Duodenal mucosa (tissue), 2 donors: ENCODE data around the gene PDE6A.

Experiments
- H3K27ac ChIP-seq: one replicate; pipeline ENCODE4 v1.7.0; 2013; ENCODE audit warnings: low read depth, low read length
- H3K27me3 ChIP-seq, 2 donors: one replicate each; pipeline ENCODE4 v1.7.0; 2013; ENCODE audit warnings: low read length in 2 of 2, control low read depth in 1 of 2; ENCODE audit not compliant: insufficient read depth in 2 of 2, control insufficient read depth in 1 of 2
- H3K36me3 ChIP-seq, 2 donors: one replicate each; pipeline ENCODE4 v1.7.0; 2013; ENCODE audit warnings: low read length in 2 of 2, control low read depth in 1 of 2; ENCODE audit not compliant: insufficient read depth in 2 of 2, control insufficient read depth in 1 of 2
- H3K4me1 ChIP-seq, 2 donors: one replicate each; pipeline ENCODE4 v1.7.0; 2013; ENCODE audit warnings: low read length in 2 of 2, control low read depth in 1 of 2; ENCODE audit not compliant: insufficient read depth in 2 of 2, control insufficient read depth in 1 of 2
- H3K4me3 ChIP-seq, 2 donors: one replicate each; pipeline ENCODE4 v1.7.0; 2013; ENCODE audit warnings: low read length in 2 of 2, low read depth in 1 of 2
- H3K9ac ChIP-seq, 2 donors: one replicate each; pipeline ENCODE4 v1.7.0; 2013; ENCODE audit warnings: low read length in 2 of 2, low read depth in 1 of 2
- H3K9me3 ChIP-seq, 2 donors: one replicate each; pipeline ENCODE4 v1.7.0; 2013; ENCODE audit warnings: low read length in 2 of 2, control low read depth in 1 of 2; ENCODE audit not compliant: control insufficient read depth in 1 of 2

PDE6A gene

DNA sequence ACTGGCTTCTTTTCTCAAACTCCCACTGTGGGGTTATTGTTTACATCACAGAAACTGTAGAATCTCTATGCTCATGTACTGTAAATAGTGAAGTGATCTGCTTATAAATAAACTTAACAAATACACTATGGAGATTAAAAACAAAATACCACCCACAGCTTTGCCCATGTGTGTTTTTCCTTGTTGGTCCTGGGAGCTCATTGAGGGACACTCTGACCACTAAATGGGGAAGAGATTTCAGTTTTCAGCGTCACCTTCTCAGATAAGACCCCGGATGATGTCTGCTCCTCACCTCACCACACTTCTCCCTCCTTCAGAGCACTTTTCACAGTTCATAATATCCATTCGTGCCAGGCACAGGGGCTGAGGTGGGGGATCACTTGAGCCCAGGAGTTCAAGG lies 89.7 kb downstream of the PDE6A start:
- H3K27ac ChIP-seq: no peak overlapping the region
- no peak overlapping the region for H3K9ac ChIP-seq
- peaks cover 5 to 10% of the 10 kb centered on the region in 2 donors for H3K4me1 ChIP-seq
- H3K36me3 ChIP-seq: peaks cover 0 to 17% of the 10 kb centered on the region in 2 donors
- H3K4me3 ChIP-seq: no peak overlapping the region
- H3K9me3 ChIP-seq: no peaks in the 10 kb centered on the region
- H3K27me3 ChIP-seq: no peaks in the 10 kb centered on the region

DNA sequence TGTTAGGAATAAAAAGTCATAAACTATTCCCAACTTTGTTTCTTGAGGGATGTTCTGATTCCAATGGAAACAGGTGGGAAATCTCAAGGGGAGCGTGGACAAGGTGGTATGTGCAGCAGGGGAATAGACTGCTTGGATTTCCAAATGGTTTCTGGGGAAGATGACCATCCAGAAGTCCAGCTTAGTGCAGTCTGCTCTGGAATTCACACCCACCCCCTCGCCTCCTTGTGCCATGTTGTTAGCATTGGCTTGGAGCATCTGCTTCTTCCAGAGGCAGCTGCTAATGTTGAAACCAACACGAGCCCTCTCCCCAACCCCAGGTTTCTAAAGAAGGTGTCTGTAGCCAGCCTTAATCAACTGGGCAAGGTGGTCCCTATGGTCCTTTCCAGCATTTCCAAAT lies 90.9 kb downstream of the PDE6A start:
- no peaks in the 10 kb centered on the region for H3K27me3 ChIP-seq
- no peak overlapping the region for H3K4me3 ChIP-seq
- H3K27ac ChIP-seq: no peak overlapping the region
- no peaks in the 10 kb centered on the region for H3K9me3 ChIP-seq
- H3K9ac ChIP-seq: no peak overlapping the region
- peaks cover under 1 to 29% of the 10 kb centered on the region in 2 donors for H3K36me3 ChIP-seq
- H3K4me1 ChIP-seq: peaks cover 5 to 10% of the 10 kb centered on the region in 2 donors

DNA sequence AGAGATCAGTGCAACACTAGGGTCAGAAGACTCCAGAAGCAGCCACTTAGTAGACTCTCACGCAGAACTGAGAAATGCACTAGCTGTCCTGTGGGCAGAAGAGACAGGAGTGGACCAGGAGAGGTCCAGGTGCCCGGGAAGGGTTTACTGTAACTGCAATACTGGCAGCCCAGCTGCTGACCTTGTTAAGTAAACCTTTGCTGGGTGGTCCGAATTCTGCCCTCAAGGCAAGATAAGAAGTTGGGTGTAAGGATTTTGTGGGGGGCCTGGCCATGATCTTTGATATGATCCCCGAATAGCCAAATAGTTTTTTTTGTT lies 91.3 kb downstream of the PDE6A start:
- Histone ChIP-seq H3K4me1 (peaks cover 5 to 10% of the 10 kb centered on the region in 2 donors), H3K36me3 (peaks cover 4 to 33% of the 10 kb centered on the region in 2 donors), H3K27me3 (no peaks in the 10 kb centered on the region), H3K27ac (no peak overlapping the region), H3K9me3 (no peaks in the 10 kb centered on the region), H3K4me3 (no peak overlapping the region), H3K9ac (no peak overlapping the region)

DNA sequence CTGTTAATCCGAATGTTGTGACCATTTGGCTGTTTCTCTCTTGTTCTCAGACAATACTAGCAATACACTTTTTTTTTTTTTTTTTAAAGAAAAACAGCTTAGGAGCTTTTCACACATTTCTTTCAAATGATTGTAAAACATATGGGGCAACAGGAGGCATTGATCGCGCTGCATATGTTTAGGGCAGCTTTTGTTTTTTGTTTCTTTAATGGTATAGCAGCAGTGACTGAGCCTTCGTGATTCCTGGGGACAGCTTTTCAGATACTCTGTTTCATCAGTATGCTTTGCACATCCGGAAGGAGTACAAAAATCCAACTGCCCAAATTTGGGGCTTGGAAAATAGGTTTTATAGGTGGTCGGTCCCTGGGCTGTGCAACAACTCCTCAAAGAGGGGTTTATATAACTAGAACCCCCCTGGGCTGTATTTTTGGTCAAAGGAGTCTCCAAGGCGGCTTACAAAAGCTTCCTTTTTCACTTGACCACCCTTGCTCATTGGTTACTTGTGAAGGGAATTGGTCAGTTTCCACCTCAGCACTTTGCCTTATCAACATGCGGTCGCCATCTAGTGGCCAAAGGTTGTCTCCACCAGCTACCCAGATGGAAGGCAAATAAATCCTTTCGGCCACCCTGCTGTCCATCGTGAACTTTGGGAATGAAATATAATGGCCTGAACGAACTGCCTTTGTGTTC lies 91.8 kb downstream of the PDE6A start:
- H3K27me3 ChIP-seq: no peaks in the 10 kb centered on the region
- peaks cover 6 to 38% of the 10 kb centered on the region in 2 donors for H3K36me3 ChIP-seq
- peaks cover 5 to 10% of the 10 kb centered on the region in 2 donors for H3K4me1 ChIP-seq
- no peaks in the 10 kb centered on the region for H3K9me3 ChIP-seq
- H3K4me3 ChIP-seq: no peak overlapping the region
- H3K27ac ChIP-seq: no peak overlapping the region
- H3K9ac ChIP-seq: no peak overlapping the region

DNA sequence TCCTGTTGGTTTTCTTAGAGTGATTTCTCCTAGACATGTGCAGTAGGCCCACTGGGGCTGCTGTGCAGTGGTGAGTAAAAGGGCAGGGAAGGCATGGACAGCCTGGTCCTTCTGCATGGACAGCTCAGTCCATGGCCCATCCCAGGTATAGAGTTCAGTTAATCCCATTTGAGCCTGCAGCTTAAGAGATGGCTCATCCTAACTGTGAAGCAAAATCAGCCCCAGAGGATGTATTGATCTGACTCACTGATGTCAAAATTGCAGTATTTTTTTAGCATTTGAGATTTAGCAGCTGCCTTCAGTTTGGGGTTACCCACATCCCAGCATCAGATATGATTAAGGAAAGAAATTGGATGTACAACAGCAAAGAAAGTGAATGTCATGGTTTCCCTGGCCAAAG lies 93.4 kb downstream of the PDE6A start:
- Histone ChIP-seq H3K27ac (no peak overlapping the region), H3K4me1 (no peaks in the 10 kb centered on the region), H3K9ac (no peak overlapping the region), H3K36me3 (peaks cover 13 to 52% of the 10 kb centered on the region in 2 donors), H3K9me3 (no peaks in the 10 kb centered on the region), H3K4me3 (no peak overlapping the region), H3K27me3 (no peaks in the 10 kb centered on the region)

DNA sequence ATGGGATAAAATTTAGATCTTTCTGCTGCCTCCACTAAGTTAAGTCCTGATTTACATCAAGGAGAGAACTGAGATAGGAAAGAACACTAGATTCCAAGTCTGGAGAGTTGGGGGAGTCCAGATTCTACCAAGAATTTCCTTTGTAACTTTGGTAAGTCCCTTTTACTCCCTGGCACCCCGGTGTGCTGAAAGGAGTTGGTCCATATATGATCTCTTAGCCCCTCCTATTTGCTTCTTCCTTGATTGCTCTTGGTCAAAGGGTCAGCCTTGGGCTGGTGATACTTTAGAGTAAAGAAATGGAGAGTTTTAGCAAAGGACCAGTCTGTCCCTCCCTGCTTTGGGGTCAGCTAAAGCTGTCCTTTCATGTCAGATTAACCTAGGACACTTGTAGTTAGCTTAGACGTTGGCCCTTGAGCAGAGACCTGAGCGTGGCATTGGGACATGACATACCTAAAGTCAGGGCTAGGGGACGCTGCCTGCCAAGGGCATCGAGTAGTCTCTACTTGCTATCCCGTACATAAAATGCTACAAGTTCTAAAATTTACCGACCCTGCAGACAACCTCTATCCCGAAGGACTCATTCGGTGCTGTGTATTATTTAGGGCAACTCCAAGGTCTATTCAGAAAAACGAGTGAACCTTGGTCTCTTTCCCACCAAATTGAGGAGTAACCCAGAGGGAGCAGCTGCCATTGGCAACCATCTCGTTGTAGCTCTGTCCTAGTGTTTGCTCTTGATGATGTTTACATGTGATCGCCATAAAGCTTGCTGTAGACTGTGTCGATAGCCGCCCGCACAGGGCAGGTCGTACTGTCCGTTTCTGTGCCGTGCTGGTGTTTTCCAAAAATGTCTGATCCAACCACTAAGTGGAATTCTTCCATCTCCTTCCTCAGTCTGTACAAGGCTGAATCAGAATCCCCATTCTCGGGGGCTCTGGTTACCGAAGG lies 94.4 kb downstream of the PDE6A start:
- H3K4me1 ChIP-seq: no peaks in the 10 kb centered on the region
- H3K36me3 ChIP-seq: peaks cover 22 to 62% of the 10 kb centered on the region in 2 donors
- no peak overlapping the region for H3K27ac ChIP-seq
- no peaks in the 10 kb centered on the region for H3K9me3 ChIP-seq
- no peaks in the 10 kb centered on the region for H3K27me3 ChIP-seq
- H3K4me3 ChIP-seq: no peak overlapping the region
- no peak overlapping the region for H3K9ac ChIP-seq

DNA sequence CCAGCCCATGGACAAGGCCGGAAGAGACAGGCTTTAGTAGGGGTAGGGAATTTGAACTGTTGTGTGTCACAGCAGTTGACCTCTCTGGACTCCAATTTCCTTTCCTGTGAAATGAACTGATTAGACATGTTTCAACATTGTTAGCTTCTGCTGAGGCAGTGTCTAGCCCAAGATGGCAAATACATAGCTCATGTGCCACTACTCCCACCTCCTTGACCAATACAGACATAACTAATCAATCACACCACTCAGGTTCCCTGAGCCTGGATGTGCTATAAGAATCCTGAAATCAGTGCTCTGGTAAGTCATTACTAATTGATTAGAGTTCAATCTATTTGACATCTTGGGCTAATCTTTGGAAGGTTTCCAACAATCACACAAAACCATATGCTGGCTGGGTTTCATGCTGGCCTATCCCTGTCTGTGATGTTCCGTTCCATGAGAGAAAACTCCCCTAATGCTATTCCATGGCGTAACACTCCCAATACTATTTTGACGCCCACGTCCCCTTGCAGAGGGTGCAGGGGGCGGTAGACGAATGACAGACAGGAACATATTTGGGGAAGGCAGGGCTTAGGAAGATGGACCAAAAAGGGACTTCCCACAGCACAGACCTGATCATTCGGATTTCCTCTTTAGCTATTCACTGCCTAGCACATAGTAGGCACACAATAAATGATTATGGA lies 95.2 kb downstream of the PDE6A start:
- no peak overlapping the region for H3K4me3 ChIP-seq
- H3K9me3 ChIP-seq: no peaks in the 10 kb centered on the region
- no peaks in the 10 kb centered on the region for H3K27me3 ChIP-seq
- no peaks in the 10 kb centered on the region for H3K4me1 ChIP-seq
- H3K27ac ChIP-seq: no peak overlapping the region
- peaks cover 30 to 70% of the 10 kb centered on the region in 2 donors for H3K36me3 ChIP-seq
- no peak overlapping the region for H3K9ac ChIP-seq

DNA sequence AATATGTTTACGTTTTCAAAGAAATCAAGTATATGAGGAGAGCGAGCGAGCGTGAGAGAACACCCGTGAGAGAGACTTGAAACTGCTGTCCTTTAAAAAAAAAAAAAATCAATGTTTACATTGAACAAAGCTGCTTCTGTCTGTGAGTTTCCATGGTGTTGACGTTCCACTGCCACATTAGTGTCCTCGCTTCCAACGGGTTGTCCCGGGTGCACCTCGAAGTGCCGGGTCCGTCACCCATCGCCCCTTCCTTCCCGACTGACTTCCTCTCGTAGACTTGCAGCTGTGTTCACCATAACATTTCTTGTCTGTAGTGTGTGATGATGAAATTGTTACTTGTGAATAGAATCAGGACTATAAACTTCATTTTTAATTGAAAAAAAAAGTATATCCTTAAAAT lies 97.0 kb downstream of the PDE6A start:
- Histone ChIP-seq H3K27ac (no peak overlapping the region), H3K9ac (no peak overlapping the region), H3K9me3 (no peaks in the 10 kb centered on the region), H3K4me1 (no peaks in the 10 kb centered on the region), H3K27me3 (no peaks in the 10 kb centered on the region), H3K36me3 (peaks cover 38 to 77% of the 10 kb centered on the region in 2 donors), H3K4me3 (no peak overlapping the region)

DNA sequence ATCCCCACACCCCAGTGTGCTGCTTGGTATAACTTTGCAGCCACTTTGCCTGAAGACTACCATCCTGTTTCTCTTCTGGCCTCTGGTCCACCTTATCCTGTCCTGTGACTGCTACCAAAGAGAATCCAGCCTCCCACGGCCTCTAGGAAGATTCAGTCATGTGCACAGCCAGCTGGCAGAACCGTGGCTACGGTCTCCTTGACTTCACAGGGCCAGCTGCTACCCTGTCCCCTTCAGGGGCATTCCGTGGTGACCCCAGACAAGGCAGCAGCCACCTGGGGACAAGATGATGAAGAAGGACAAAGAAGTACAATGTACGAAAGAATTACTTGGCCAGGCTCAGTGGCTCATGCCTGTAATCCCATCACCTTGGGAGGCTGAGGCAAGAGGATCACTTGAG lies 98.6 kb downstream of the PDE6A start:
- H3K4me1 ChIP-seq: no peaks in the 10 kb centered on the region
- no peak overlapping the region for H3K27ac ChIP-seq
- no peaks in the 10 kb centered on the region for H3K27me3 ChIP-seq
- H3K9me3 ChIP-seq: no peaks in the 10 kb centered on the region
- H3K9ac ChIP-seq: no peak overlapping the region
- H3K4me3 ChIP-seq: no peak overlapping the region
- H3K36me3 ChIP-seq: peaks cover 45 to 87% of the 10 kb centered on the region in 2 donors

DNA sequence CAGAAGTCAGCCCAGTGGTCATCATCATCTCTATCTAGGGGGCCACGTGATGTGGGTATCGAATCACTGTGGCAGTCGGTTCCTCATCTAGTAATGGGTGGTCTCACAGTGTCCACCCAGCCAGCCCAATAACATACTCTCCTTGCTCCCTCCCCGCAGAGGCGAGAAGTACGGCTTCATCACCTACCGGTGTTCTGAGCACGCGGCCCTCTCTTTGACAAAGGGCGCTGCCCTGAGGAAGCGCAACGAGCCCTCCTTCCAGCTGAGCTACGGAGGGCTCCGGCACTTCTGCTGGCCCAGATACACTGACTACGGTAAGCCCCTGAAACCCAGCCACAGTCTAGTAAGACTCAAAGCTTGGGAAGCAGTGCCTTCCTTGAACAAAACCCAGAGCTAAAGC lies 99.0 kb downstream of the PDE6A start:
- Histone ChIP-seq H3K4me3 (no peak overlapping the region), H3K36me3 (peaks cover 49 to 87% of the 10 kb centered on the region in 2 donors), H3K9me3 (no peaks in the 10 kb centered on the region), H3K27me3 (no peaks in the 10 kb centered on the region), H3K9ac (no peak overlapping the region), H3K27ac (no peak overlapping the region), H3K4me1 (no peaks in the 10 kb centered on the region)
